DMS114 treated with DMSO at 0.1 percent for 48 hours (cell line): Measurements from ENCODE around the gene RHOT2.

Experiments used
- DNase-seq: peaks from one replicate; lab custom pipeline; 2025; ENCODE audit not compliant: unreplicated experiment; lab: John Stamatoyannopoulos, UW

RHOT2 gene

DNA sequence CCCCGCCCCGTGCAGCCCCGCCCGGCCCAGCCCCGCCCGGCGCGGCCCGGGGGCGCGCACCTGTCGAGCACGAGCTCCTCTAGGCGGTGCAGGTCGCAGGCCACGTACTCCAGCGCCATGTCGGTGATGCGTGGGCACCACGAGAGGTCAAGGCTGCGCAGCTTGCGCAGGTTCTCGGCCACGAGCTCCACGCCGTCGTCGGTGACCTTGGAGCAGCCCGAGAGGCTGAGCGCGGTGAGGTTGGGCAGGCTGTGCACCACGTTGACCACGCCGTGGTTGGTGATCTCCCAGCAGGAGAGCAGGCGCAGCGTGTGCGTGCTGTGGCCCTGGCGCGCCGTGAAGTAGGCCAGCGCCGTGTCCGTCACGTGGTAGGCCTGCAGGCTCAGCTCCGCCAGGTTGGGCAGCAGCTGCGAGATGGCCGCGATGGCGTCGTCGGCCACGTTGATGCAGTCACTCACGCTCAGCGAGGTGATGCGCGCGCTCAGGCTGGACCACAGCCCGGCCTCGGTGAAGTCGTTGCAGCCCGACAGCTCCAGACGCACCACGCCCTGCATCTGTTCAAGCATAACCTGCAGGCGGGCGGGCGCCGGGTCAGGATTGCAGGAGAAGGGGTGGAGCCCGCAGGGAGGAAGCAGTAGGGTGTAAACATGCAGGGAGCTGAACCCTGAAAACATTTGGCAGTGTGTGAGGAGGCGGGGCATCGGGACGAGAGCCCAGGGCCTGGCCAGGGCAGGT, 27.6 kb downstream of the RHOT2 start:
- DNase-seq = no peak

DNA sequence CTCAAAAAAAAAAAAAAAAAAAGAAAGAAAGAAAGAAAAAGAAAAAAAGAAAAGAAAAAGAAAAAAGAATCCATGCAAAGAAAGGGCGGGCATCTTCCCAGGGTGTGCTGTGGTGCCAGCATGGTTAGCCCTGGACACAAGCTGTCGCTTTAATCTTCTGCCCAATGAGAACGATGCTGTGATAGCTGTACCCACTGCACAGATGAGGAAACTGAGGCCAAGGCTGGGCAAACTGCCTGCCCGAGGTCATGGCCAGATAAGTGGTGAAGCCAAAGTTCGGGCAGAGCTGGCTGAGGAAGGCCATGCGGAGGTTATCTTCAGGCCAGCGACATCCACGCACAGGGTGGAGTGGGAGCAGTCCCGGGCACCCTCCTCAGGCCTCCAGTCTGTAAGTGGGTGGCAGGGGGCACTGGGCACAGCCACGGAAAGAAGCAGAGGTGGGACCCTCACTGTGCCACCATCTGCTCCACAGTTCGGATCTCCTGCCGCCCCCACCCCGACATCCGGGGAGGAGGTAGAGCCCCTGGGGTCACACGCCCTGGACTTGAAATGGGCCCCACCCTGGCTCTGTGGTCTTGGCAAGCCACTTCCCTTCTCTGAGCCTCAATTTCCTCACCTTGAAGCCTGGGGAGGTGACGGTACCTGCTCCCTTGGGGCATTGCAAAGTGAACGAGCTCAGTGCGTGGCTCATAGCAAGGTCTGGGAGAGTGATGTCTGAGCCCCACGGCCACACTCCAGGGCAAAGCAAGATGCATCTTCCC, 31.2 kb downstream of the RHOT2 start:
- no peak for DNase-seq

DNA sequence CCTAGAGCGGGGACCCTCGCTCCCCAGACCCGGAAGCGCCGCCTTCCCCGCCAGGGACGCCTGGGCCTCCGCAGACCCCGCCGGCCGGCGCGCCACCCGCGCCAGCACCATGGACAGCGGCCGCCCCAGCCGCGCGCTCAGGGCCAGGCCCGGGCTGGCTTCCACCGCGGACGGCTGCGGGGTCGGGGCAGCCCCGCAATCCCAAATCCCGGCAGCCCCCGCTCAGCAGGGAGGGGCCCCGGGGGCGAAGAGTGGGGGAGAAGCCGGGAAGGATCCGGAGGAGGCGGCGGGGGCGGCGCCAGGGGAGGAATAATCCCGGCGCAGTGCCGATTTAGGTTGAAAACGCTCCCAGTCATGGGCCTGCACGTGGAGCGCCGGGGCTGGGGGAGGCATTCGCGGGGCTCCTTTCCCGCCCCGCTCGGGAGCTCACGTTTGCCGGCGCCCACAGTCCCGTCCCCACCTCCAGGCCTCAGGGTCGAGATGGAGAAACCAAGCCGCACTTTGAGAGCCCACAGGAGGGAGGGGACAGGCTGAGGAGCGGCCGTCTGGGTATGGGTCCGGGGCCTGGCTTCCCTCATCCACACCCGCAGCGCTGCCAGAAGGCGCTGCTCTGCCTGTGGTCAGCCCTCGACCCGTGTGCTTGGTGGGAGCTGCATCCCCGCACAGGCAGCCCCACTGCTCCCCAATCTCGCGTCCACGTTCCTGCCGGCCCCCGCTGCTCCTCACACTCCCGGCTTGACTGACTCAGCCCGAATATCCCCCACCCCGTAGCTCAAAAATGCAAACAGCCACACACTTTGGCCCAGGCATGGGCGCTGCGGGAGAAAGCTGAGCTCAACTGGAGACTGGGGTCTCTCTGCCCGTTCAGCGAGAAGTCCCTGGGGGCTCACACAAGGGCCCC, 33.0 kb downstream of the RHOT2 start:
- no peak for DNase-seq

DNA sequence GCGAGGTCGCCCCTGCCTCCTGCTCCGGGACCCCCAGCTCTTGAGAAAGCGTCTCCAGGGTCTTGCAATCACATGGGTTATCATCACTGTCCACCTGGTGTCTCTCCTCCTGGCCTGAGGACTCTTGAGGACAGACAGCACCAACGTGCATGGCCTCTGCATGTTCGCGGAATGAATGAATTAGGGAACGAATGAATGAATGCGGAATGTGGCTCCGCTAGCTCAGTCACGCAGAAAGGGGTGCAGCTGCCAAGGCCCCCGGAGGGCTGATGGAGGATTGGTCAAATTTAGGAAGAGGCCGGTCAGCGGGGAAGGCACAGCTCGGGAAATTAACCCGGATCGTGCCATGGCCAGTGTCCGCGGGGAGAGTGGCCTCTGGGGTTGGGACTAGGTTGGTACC, 34.4 kb downstream of the RHOT2 start:
- DNase-seq = no peak

DNA sequence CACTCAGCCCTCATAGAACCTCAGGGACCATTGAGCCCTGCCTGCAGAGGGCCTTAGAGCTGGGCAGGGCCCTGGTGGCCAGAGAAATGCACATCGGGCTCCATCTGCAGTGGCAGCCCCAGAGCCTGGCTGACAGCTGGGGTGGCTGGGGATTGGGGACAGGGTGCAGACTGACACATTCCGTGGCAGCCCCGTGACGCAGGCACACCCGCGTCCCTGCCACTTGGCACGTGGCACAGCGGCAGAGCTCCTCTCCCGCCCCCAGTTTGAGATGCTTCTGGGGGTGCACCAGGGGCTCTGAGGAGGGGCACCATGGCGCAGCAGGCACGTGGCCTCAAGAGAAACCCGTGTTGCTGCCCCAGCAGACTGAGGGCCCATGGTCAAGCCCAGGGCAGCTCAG, 35.5 kb downstream of the RHOT2 start:
- DNase-seq = no peak

DNA sequence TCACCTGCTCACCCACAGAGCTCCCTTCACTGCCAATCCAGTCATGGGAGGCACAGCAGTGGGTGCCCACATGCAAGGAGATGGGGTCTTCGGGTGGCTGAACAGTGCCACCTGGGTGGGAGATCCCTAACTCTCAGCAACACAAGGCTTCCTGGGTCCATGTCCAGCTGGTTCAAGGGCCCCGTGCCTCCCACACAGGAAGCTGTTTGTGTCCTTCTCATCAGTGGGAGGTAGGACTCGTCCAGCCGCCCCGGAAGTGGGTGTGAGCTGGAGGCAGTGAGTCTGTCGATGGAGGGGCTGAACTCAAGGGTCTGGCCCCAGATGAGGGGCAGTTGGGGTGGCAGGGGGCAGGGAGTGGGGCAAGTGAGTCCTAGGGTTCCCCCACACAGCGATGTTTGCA, 36.1 kb downstream of the RHOT2 start:
- DNase-seq = no peak

DNA sequence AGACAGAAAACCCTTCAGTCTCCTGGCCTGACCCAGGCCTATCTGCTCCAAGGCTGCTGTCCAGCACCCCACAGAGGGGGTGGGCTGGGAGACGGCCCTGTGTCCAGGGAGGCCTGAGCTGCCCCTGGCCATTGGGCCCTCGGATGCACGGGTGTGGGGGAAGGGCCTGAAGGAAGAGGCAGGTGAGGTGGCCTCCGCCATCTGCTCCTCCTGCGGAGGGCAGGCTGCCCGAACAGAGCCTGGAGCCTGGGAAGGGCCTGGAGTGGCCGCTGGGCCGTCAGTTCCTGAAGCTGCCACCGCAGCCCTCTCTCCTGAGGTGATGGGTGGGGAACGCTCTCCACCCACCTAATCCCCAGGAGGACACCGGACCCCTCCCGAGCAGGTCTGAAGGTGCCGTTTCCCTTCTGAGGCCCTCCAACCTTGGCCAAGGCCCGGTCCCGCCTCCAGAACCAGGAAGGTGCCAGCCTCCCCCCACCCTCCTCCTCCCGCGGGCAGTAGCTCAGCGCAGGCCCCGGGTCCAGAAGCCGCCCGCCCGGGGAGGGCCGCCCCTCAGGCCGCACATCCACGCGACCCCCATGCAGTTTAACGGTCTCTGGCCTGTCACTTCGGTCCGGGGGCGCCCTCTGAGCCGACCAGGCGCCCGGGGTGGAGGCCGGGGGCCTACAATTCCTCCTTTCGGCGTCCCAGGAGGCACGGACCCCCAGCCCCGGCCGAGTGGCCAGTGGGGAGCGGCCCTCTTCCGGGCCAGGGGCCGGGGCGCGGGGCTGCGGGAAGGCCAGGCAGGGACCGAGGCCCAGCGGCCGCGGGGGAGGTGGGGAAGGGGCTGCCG, 36.8 kb downstream of the RHOT2 start:
- DNase-seq = no peak

DNA sequence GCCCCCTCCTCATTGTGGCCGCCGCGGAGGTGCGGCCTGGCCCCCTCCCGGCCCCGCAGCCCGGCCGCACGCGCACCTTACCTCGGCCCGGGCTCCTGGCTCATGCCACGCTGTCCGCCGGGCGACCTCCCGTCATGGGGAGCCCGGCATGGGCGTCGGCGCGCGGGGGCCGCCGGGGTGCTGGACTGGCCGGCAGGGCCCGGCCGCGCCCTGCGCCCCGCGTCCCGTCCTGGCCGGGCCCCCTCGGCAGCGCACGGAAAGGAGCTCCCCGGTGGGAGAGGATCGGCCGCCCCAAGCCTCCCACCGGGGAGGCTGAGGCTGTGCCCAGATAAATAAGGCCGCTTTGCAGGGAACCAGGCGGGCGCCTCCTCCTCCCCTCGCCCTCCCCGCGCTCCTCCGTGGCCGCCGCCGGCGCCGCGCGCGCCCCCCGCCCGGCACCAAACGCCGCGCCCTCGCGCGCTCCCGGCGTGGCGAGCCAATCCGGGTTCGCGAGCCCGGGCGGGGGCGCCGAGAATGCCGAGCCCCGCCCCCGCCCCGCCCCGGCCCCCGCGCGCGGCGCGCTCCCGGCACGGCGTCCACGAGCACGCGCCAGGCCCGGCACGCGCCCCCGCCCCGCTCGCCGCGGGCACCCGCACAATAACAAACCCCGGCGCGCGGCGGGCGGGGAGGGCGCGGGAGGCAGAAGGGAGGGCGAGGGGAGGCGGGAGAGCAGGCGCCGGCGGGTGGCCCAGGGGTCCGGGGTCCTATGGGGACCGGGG, 37.7 kb downstream of the RHOT2 start, which contains the start of gene FBXL16:
Gene FBXL16, minus strand, starts transcription at position 371 of the 758 bp plus-strand sequence. CDS start 8,396 bp downstream, outside the sequence.
- no peak for DNase-seq

DNA sequence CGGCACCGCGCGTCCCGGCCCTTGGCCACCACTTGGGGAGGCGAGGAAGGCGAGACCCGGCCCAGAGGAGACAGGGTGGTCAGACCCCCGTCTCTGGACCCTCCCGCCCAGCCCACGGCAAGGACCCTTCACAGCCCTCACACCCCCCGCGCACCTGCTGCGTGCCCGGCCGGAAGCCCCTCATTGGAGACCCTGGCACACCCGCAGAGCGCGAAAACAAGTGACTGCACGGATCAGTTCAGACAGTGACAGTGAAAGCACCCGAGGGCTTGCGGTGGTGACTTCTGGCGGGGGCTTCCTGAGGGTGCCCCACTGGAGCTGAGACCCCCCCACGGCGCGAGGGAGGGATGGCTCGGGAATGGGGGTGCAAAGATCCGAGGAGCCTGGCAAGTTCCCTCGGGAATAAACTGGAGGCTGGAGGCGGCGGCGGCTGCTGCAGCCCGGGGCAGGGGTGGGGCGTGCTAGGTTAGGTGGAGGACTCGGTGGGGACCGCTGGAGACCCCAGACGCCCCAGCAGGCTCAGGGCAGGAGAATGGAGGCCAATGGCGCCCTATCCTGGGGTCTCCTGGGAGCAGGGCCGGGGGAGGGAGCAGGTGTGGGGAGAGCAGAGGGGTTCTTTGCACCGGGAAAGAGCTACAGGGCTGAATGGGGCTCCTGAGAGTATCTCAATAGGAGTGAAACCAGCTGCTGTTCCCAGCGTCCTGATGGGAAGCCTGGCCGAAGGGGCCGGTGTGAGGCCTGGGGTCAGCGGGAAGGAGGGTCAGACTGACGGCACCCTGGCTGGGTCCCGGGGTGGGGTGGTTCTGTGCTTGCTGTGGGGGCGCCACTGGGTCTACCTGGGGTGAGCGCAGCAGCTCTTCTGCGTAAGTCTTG, 38.5 kb downstream of the RHOT2 start:
- DNase-seq = no peak

DNA sequence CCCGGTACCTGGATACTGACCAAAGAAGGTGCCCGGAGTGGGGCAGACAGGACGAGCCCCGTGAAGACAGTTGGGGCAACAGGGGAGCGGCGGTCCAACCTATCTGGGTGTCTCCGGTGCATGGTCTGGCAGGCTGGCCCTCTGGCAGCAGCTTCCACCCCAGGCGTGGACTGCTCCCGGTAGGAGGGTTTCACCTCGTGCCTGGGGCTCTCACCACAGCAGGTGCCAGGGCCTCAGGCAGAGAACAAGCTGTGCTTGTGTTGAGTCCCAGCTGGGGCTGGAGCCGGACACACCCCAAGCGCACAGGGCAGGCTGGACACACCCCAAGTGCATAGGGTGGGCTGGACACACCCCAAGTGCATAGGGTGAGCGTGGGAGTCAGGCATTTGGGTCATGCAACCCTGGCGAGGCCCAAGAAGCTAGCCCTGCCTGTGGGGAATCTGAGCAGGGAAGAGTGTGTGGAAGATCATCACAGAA, 39.2 kb downstream of the RHOT2 start:
- no peak for DNase-seq

DNA sequence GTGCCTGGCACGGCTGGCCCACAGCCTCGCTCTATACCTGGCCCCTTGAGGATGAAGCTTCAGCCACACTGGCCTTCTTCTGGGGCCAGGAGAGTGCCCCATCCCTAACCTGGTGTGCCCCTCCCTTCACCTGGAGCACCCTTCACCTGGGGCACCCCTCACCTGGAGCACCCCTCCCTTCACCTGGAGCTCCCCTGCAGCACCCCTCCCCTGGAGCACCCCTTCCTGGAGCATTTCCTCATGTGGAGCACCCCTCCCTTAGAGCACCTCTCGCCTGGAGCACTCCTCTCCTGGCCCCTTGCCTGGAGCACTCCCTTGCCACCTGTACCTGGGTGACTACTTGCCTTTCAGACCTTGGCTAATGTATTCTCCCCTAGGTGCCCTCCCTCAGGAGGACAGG, 40.1 kb downstream of the RHOT2 start:
- no peak for DNase-seq

DNA sequence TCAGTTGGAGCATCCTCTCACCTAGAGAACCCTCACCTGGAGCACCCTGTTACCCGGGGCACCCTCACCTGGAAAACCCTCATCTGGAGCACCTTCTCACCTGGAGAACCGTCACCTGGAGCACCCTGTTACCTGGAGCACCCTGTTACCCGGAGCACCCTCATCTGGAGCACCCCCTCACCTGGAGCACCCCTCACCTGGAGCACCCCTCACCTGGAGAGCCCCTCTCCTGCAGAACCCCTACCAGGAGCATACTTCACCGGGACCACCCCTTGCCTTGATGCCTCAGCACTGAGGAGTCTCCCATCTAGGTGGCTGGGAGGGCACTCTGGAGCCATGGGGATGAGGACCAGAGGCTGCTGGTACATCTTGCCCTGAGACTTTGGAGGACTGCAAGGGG, 41.0 kb downstream of the RHOT2 start:
- DNase-seq = no peak

DNA sequence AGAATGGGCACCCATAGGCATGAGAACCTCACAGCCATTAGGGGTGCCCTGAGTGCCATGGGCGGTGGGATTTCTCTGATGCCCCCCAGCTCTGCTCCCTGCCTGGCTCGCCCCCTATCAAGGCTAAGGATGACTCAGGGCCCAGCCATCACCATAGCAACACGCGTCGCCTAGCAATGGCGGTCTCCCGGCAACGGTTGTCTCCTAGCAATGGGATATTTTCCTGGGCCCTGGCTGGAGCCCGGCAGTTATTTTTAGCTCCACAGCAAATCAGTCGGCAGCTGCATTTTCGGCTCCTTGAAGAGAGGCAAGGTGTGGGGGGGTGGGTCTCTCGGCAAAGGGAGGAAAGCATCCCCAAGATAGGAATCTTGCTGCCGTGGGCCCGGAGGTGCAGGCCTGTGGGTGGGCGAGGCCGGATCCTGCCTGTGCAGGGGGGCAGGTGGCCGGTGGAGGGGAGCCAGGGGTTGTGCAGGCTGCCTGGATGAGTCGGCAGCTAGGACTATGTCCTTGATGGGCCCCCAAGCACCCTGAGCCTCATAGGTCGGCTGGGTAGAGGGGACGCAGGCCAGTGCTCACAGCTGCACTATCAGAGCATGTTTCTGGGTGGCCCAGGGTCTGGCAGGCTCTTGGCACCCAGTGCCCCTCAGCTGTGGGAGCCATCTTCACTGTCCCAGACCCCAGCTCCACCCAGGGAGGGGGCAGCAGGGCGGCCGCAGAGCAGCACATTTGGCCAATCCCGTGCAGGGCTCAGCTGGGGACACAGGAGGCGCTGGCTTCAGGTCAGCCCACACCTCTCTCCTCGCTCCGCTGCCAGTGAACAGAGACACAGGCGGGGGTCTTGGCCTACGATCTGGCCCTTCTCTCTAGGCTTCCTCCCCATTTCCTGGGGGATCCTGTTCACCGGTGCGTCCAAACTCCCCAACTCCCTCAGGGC, 41.9 kb downstream of the RHOT2 start:
- no peak for DNase-seq

DNA sequence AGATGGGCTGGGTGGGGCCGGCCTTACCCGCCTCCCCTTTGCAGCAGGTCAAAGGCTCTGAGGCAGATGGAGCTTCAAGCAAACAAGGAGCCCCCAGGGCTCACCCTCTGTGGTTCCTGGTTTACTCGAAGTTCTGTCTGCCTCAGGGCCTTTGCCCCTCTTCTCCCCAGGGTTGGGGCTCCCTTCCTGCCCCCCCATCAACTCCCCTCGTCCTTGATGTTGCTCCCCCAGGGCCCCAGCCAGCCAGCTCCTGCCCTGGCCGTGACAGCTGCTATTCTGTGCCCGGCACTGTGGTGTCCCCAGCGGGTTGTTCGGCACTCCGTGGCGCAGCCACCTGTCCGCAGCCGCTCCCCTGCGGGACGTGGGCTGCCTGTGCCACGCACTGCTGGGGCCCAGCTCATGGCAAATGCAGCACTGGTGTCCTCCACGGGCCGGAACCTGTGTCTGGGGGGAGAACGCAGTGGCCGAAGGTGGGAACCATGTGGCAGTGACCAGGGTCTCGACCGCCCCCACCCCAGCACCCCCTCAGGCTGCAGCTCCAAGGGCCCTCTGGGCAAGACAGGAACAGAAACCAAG, 42.7 kb downstream of the RHOT2 start:
- DNase-seq = no peak

DNA sequence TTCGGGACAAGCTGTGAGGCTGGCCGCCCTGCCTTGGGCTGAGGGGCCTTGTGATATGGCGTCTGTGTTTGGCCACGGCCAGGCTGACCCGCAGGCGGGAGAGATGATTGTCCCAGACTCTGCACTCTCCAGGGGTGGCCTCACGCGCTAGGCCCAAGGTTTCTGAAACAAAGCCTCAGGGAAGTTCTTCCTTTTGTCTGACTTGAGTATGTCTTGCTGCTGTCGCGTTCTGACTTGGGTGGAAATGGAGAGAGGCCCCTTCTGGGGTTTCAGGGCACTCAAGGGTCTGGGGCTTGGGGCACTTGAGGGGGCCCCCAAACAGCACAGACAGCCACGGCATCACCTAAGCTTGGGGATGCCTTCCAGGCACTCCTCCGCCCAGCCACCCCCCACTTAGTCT, 43.2 kb downstream of the RHOT2 start:
- DNase-seq = no peak

DNA sequence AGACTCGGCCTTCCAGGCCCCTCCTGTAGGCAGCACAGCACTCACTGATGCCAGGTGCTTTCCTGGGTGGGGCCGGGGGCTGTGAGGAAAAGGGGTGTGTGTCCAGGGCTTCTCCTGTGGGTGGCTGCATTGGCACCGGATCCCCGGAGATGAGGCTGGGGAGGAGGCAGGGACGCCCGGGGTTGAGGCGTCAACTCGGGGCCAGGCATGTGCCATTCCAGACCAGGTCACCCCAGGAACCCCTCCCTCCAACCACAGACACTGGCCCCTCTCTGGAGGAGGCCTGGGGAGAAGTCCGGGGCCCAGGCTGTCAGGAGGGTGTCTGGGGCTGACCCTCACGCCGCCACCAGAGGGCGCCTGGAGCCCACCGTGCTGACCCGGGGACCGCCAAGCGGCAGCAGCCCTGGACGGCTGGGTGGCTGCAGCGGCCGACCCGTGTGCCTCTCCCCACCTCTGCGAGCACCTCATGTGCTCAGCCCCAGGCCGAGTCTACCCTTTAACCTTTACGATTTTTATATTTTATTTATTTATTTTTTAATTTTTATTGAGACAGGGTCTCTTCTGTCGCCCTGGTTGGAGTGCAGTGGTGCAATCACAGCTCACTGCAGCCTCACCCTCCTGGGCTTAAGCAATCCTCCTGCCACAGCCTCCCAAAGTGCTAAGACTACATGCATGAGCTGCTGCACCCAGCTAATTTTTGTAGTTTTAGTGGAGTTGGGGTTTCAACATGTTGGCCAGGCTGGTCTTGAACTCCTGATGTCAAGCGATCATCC, 43.8 kb downstream of the RHOT2 start:
- DNase-seq = peak; percentile 29
